IMR-90 (cell line): ENCODE measurements around the gene FAM227B.

ENCODE experiments used
- BHLHE40 ChIP-seq: fragments of 150-350 bp; IDR thresholded peaks from 2 replicates; pipeline ENCODE4 v1.6.1; 2016; ENCODE audit warnings: mild to moderate bottlenecking, low read depth, low read length
- CHD1 ChIP-seq: IDR thresholded peaks from 2 replicates; pipeline ENCODE4 v1.6.1; 2012; ENCODE audit warnings: low read depth, low read length, improper control_type of control experiment
- FOS ChIP-seq: fragments of 150-350 bp; IDR thresholded peaks from 2 replicates; pipeline ENCODE4 v1.6.1; 2016; ENCODE audit warnings: low read depth, low read length
- MAFK ChIP-seq: IDR thresholded peaks from 2 replicates; pipeline ENCODE4 v1.6.1; 2012; ENCODE audit warnings: low read depth, low read length, improper control_type of control experiment
- MAZ ChIP-seq: IDR thresholded peaks from 2 replicates; pipeline ENCODE4 v1.6.1; 2012; ENCODE audit warnings: low read depth, mild to moderate bottlenecking, low read length, improper control_type of control experiment, moderate library complexity, borderline replicate concordance
- MXI1 ChIP-seq: IDR thresholded peaks from 2 replicates; pipeline ENCODE4 v1.6.1; 2012; ENCODE audit warnings: low read depth, mild to moderate bottlenecking, low read length, moderate library complexity, borderline replicate concordance
- NFE2L2 ChIP-seq: fragments of 150-350 bp; IDR thresholded peaks from 2 replicates; pipeline ENCODE4 v1.6.1; 2016; ENCODE audit warnings: low read depth, mild to moderate bottlenecking, low read length
- POLR2A ChIP-seq: IDR thresholded peaks from 2 replicates; pipeline ENCODE4 v1.6.1; 2012; ENCODE audit warnings: mild to moderate bottlenecking, low read depth, low read length
- RAD21 ChIP-seq: IDR thresholded peaks from 2 replicates; pipeline ENCODE4 v1.6.1; 2012; ENCODE audit warnings: low read length, improper control_type of control experiment
- SMC3 ChIP-seq: fragments of 150-350 bp; IDR thresholded peaks from 2 replicates; pipeline ENCODE4 v1.6.1; 2016; ENCODE audit warnings: low read depth, mild to moderate bottlenecking, antibody characterized with exemption, low read length, moderate library complexity
- TF ChIP-seq, protein P1 (sequence below): conservative IDR thresholded peaks from 2 replicates; pipeline ENCODE4 v1.5.1; 2012; ENCODE audit warnings: mild to moderate bottlenecking, low read depth, low read length, improper control_type of control experiment
- TF ChIP-seq, protein P2 (sequence below): fragments of 150-350 bp; IDR thresholded peaks from 2 replicates; pipeline ENCODE4 v1.6.1; 2016; ENCODE audit warnings: low read depth, mild to moderate bottlenecking, low read length, moderate library complexity, borderline replicate concordance

DNA sequence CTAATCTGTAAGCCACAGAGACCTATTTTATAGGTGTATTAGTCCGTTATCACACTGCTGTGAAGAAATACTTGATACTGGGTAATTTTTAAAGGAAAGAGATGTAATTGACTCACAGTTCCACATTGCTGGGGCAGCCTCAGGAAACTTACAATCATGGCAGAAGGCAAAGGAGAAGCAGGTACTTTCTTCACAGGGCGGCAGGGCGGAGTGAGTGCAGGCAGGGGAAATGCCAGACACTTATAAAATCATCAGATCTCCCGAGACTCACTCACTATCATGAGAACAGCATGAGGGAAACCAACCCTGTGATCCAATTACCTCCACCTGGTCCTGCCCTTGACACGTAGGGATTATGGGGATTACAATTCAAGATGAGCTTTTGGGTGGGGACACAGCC lies 341.9 kb downstream of the FAM227B start:
- TF ChIP-seq, protein P1, sequence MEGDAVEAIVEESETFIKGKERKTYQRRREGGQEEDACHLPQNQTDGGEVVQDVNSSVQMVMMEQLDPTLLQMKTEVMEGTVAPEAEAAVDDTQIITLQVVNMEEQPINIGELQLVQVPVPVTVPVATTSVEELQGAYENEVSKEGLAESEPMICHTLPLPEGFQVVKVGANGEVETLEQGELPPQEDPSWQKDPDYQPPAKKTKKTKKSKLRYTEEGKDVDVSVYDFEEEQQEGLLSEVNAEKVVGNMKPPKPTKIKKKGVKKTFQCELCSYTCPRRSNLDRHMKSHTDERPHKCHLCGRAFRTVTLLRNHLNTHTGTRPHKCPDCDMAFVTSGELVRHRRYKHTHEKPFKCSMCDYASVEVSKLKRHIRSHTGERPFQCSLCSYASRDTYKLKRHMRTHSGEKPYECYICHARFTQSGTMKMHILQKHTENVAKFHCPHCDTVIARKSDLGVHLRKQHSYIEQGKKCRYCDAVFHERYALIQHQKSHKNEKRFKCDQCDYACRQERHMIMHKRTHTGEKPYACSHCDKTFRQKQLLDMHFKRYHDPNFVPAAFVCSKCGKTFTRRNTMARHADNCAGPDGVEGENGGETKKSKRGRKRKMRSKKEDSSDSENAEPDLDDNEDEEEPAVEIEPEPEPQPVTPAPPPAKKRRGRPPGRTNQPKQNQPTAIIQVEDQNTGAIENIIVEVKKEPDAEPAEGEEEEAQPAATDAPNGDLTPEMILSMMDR = no peak
- TF ChIP-seq BHLHE40 (no peak), SMC3 (no peak), MXI1 (no peak), NFE2L2 (no peak), MAFK (no peak), CHD1 (no peak), FOS (no peak), RAD21 (no peak), MAZ (no peak), POLR2A (no peak)
- TF ChIP-seq, protein P2, sequence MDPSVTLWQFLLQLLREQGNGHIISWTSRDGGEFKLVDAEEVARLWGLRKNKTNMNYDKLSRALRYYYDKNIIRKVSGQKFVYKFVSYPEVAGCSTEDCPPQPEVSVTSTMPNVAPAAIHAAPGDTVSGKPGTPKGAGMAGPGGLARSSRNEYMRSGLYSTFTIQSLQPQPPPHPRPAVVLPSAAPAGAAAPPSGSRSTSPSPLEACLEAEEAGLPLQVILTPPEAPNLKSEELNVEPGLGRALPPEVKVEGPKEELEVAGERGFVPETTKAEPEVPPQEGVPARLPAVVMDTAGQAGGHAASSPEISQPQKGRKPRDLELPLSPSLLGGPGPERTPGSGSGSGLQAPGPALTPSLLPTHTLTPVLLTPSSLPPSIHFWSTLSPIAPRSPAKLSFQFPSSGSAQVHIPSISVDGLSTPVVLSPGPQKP = no peak
